ENCODE data around the gene HLA-DPB1. TPM values are rescaled to one million over a fixed set of nuclear protein-coding genes. Genes with fewer than 3 reads are reported as not detected.

Gene HLA-DPB1
- total RNA-seq, 3 donors from 2014 or later, result 56.5 to 80.3 (median 58.2) TPM

GRCh38 chr6:33034554-33034953, 41.2 kb upstream of the HLA-DPB1 start:
- intact Hi-C loops (cut with DNase I; ENCODE audit: low total_unique reads), result no loop called here
- Histone ChIP-seq H3K27me3 (no peaks in the 10 kb centered on the region), H3K4me1 (no peaks in the 10 kb centered on the region), H3K36me3 (no peaks in the 10 kb centered on the region), H3K9me3 (no peaks in the 10 kb centered on the region), H3K4me3 (no peak overlapping the region), H3K27ac (no peak overlapping the region)
- no peak for DNase-seq (ENCODE audit: low spot score in 2 of 2)
- TF ChIP-seq POLR2AphosphoS5 (IDR thresholded peaks at IDR 0.05) (no peak), POLR2A (IDR thresholded peaks at IDR 0.05) (no peak), CTCF (IDR thresholded peaks at IDR 0.05) (no peak)

- Histone ChIP-seq H3K36me3 (no peaks in the 10 kb centered on the region), H3K27ac (no peak overlapping the region), H3K9me3 (no peaks in the 10 kb centered on the region), H3K4me1 (no peaks in the 10 kb centered on the region), H3K27me3 (no peaks in the 10 kb centered on the region), H3K4me3 (no peak overlapping the region)
- no peak for DNase-seq (ENCODE audit: low spot score in 2 of 2)
- intact Hi-C loops (cut with DNase I; ENCODE audit: low total_unique reads), result no loop called here
- TF ChIP-seq POLR2AphosphoS5 (IDR thresholded peaks at IDR 0.05) (no peak), POLR2A (IDR thresholded peaks at IDR 0.05) (no peak), CTCF (IDR thresholded peaks at IDR 0.05) (no peak)
Measured at GRCh38 chr6:33036535-33036934, 39.3 kb upstream of the HLA-DPB1 start.

- Histone ChIP-seq H3K27me3 (no peaks in the 10 kb centered on the region), H3K36me3 (no peaks in the 10 kb centered on the region), H3K4me1 (no peaks in the 10 kb centered on the region), H3K9me3 (no peaks in the 10 kb centered on the region), H3K4me3 (no peak overlapping the region), H3K27ac (no peak overlapping the region)
- intact Hi-C loops (cut with DNase I; ENCODE audit: low total_unique reads), result no loop called here
- TF ChIP-seq POLR2AphosphoS5 (IDR thresholded peaks at IDR 0.05) (no peak), POLR2A (IDR thresholded peaks at IDR 0.05) (no peak), CTCF (IDR thresholded peaks at IDR 0.05) (no peak)
- DNase-seq (ENCODE audit: low spot score in 2 of 2), result no peak
Measured at GRCh38 chr6:33040157-33040556, 35.6 kb upstream of the HLA-DPB1 start.

GRCh38 chr6:33049323-33050013, 26.3 kb upstream of the HLA-DPB1 start:
- peaks cover 0 to 5% of the 10 kb centered on the region in 2 donors for H3K27me3 ChIP-seq
- intact Hi-C loops (cut with DNase I; ENCODE audit: low total_unique reads), result no loop called here
- TF ChIP-seq POLR2A (IDR thresholded peaks at IDR 0.05) (no peak), POLR2AphosphoS5 (IDR thresholded peaks at IDR 0.05) (no peak), CTCF (IDR thresholded peaks at IDR 0.05) (no peak)
- H3K4me3 ChIP-seq, result no peak overlapping the region
- DNase-seq (ENCODE audit: low spot score in 2 of 2), result no peak
- no peaks in the 10 kb centered on the region for H3K36me3 ChIP-seq
- no peak overlapping the region for H3K27ac ChIP-seq
- no peaks in the 10 kb centered on the region for H3K4me1 ChIP-seq
- no peaks in the 10 kb centered on the region for H3K9me3 ChIP-seq

GRCh38 chr6:33050014-33050810, 25.6 kb upstream of the HLA-DPB1 start:
- H3K4me1 ChIP-seq, result no peaks in the 10 kb centered on the region
- H3K4me3 ChIP-seq, result no peak overlapping the region
- H3K9me3 ChIP-seq, result no peaks in the 10 kb centered on the region
- H3K27me3 ChIP-seq, result peaks cover 0 to 5% of the 10 kb centered on the region in 2 donors
- no peak for TF ChIP-seq POLR2AphosphoS5 (IDR thresholded peaks at IDR 0.05)
- no peak for TF ChIP-seq CTCF (IDR thresholded peaks at IDR 0.05)
- no peak for TF ChIP-seq POLR2A (IDR thresholded peaks at IDR 0.05)
- no peak overlapping the region for H3K27ac ChIP-seq
- no peaks in the 10 kb centered on the region for H3K36me3 ChIP-seq
- intact Hi-C loops (cut with DNase I; ENCODE audit: low total_unique reads), result no loop called here
- no peak for DNase-seq (ENCODE audit: low spot score in 2 of 2)
